ENCODE results near the gene CASP2.
"Not testable (repeated sequence)": the region's sequence is repeated elsewhere in the genome, so short reads cannot be mapped to it uniquely, and the experiment has no call there.

Gene CASP2

GRCh38 chr7:143287339-143287934, 714 bp upstream of the CASP2 start:
- Histone ChIP-seq H3K4me3 (ENCODE audit: low read length) (peak overlapping the region; percentile 99), H3K9me3 (ENCODE audit: insufficient read depth, low read length) (no peaks in the 10 kb centered on the region), H2AFZ (ENCODE audit: low read depth, low read length) (peak overlapping the region; percentile 93), H3K27me3 (ENCODE audit: low read depth, low read length) (no peaks in the 10 kb centered on the region), H3K4me1 (ENCODE audit: low read length) (peaks cover 13% of the 10 kb centered on the region), H3K79me2 (ENCODE audit: low read length) (peaks cover 40% of the 10 kb centered on the region), H3K27ac (ENCODE audit: low read length) (peak overlapping the region; percentile 27), H3K4me2 (ENCODE audit: low read length) (peak overlapping the region; percentile 81), H3K9ac (ENCODE audit: low read length) (peak overlapping the region; percentile 46; the same call in 1 of the 2 replicates), H3K36me3 (replicated peaks; ENCODE audit: low read depth, low read length) (peaks cover 20% of the 10 kb centered on the region), H4K20me1 (ENCODE audit: insufficient read depth, low read length) (no peaks in the 10 kb centered on the region)
- no peak for TF ChIP-seq EZH2phosphoT487 (IDR thresholded peaks at IDR 0.05; ENCODE audit: low read depth)
- TF ChIP-seq CTCF (IDR thresholded peaks at IDR 0.05; ENCODE audit: low read depth, low read length) = no peak

GRCh38 chr7:143288836-143289235, 685 bp downstream of the CASP2 start:
- H3K4me3 ChIP-seq (ENCODE audit: low read length) = peak overlapping the region; percentile 99
- peak overlapping the region; percentile 97 for H3K9ac ChIP-seq (ENCODE audit: low read length)
- H3K27ac ChIP-seq (ENCODE audit: low read length) = peak overlapping the region; percentile 54
- TF ChIP-seq EZH2phosphoT487 (IDR thresholded peaks at IDR 0.05; ENCODE audit: low read depth) (no peak), CTCF (IDR thresholded peaks at IDR 0.05; ENCODE audit: low read depth, low read length) (no peak)
- H3K36me3 ChIP-seq (replicated peaks; ENCODE audit: low read depth, low read length) = peaks cover 24% of the 10 kb centered on the region
- peaks cover 40% of the 10 kb centered on the region for H3K79me2 ChIP-seq (ENCODE audit: low read length)
- H3K27me3 ChIP-seq (ENCODE audit: low read depth, low read length) = no peaks in the 10 kb centered on the region
- no peaks in the 10 kb centered on the region for H4K20me1 ChIP-seq (ENCODE audit: insufficient read depth, low read length)
- peak overlapping the region; percentile 80; the same call in 1 of the 2 replicates for H2AFZ ChIP-seq (ENCODE audit: low read depth, low read length)
- no peaks in the 10 kb centered on the region for H3K9me3 ChIP-seq (ENCODE audit: insufficient read depth, low read length)
- peaks cover 13% of the 10 kb centered on the region for H3K4me1 ChIP-seq (ENCODE audit: low read length)
- H3K4me2 ChIP-seq (ENCODE audit: low read length) = peak overlapping the region; percentile 98

- Histone ChIP-seq H2AFZ (ENCODE audit: low read depth, low read length) (no peak overlapping the region), H3K79me2 (ENCODE audit: low read length) (peaks cover 40% of the 10 kb centered on the region), H3K9me3 (ENCODE audit: insufficient read depth, low read length) (no peaks in the 10 kb centered on the region), H3K4me2 (ENCODE audit: low read length) (peak overlapping the region; percentile 98), H4K20me1 (ENCODE audit: insufficient read depth, low read length) (no peaks in the 10 kb centered on the region), H3K4me3 (ENCODE audit: low read length) (peak overlapping the region; percentile 99), H3K36me3 (replicated peaks; ENCODE audit: low read depth, low read length) (peaks cover 30% of the 10 kb centered on the region), H3K27ac (ENCODE audit: low read length) (no peak overlapping the region), H3K4me1 (ENCODE audit: low read length) (peaks cover 13% of the 10 kb centered on the region), H3K27me3 (ENCODE audit: low read depth, low read length) (no peaks in the 10 kb centered on the region), H3K9ac (ENCODE audit: low read length) (peak overlapping the region; percentile 97)
- TF ChIP-seq EZH2phosphoT487 (IDR thresholded peaks at IDR 0.05; ENCODE audit: low read depth) = no peak
These were observed 1.3 kb downstream of the CASP2 start for GRCh38 chr7:143289421-143289820.

- not testable (repeated sequence) for H3K9ac ChIP-seq (ENCODE audit: low read length); H3K27ac ChIP-seq (ENCODE audit: low read length); H4K20me1 ChIP-seq (ENCODE audit: insufficient read depth, low read length); H3K9me3 ChIP-seq (ENCODE audit: insufficient read depth, low read length); H3K27me3 ChIP-seq (ENCODE audit: low read depth, low read length); H2AFZ ChIP-seq (ENCODE audit: low read depth, low read length)
- peaks cover 40% of the 10 kb centered on the region for H3K79me2 ChIP-seq (ENCODE audit: low read length)
- H3K36me3 ChIP-seq (replicated peaks; ENCODE audit: low read depth, low read length) = peaks cover 34% of the 10 kb centered on the region
- peak overlapping the region; percentile 98 for H3K4me2 ChIP-seq (ENCODE audit: low read length)
- H3K4me1 ChIP-seq (ENCODE audit: low read length) = peaks cover 13% of the 10 kb centered on the region
- peak overlapping the region; percentile 99 for H3K4me3 ChIP-seq (ENCODE audit: low read length)
These were observed 1.7 kb downstream of the CASP2 start for GRCh38 chr7:143289888-143290287.

GRCh38 chr7:143290293-143290692, 2.1 kb downstream of the CASP2 start:
- TF ChIP-seq CTCF (IDR thresholded peaks at IDR 0.05; ENCODE audit: low read depth, low read length) (no peak), EZH2phosphoT487 (IDR thresholded peaks at IDR 0.05; ENCODE audit: low read depth) (no peak)
- Histone ChIP-seq H3K36me3 (replicated peaks; ENCODE audit: low read depth, low read length) (peaks cover 36% of the 10 kb centered on the region), H3K4me1 (ENCODE audit: low read length) (peaks cover 13% of the 10 kb centered on the region), H3K9me3 (ENCODE audit: insufficient read depth, low read length) (no peaks in the 10 kb centered on the region), H3K4me2 (ENCODE audit: low read length) (no peak overlapping the region), H3K9ac (ENCODE audit: low read length) (no peak overlapping the region), H3K79me2 (ENCODE audit: low read length) (peaks cover 40% of the 10 kb centered on the region), H3K4me3 (ENCODE audit: low read length) (no peak overlapping the region), H3K27ac (ENCODE audit: low read length) (no peak overlapping the region), H3K27me3 (ENCODE audit: low read depth, low read length) (no peaks in the 10 kb centered on the region), H2AFZ (ENCODE audit: low read depth, low read length) (no peak overlapping the region), H4K20me1 (ENCODE audit: insufficient read depth, low read length) (no peaks in the 10 kb centered on the region)
